HG02970 (cell line): ENCODE measurements around the gene CD180.

Source experiments
- ATAC-seq: cut with Tn5 transposase; IDR thresholded peaks from one replicate; pipeline ENCODE4 v1.9.1; 2021; ENCODE audit warnings: mild to moderate bottlenecking, moderate library complexity, moderate number of reproducible peaks; ENCODE audit not compliant: unreplicated experiment, low FRiP score

The CD180 gene

DNA sequence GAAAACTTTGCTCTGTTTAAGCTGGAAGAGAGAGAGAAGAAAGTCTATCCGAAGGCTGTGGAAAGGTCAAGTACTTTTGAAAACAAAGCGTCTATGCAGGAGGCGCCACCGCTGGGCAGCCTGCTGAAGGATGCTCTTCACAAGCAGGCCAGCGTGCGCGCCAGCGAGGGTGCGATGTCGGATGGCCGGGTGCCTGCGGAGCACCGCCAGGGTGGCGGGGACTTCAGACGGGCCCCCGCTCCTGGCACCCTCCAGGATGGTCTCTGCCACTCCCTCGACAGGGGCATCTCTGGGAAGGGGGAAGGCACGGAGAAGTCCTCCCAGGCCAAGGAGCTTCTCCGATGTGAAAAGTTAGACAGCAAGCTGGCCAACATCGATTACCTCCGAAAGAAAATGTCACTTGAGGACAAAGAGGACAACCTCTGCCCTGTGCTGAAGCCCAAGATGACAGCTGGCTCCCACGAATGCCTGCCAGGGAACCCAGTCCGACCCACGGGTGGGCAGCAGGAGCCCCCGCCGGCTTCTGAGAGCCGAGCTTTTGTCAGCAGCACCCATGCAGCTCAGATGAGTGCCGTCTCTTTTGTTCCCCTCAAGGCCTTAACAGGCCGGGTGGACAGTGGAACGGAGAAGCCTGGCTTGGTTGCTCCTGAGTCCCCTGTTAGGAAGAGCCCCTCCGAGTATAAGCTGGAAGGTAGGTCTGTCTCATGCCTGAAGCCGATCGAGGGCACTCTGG is 32.6 kb downstream of the CD180 start:
- ATAC-seq: no peak

GRCh38 chr5:67163231-67163756 is 33.3 kb downstream of the CD180 start:
- ATAC-seq: no peak

GRCh38 chr5:67161767-67162166 is 34.8 kb downstream of the CD180 start:
- ATAC-seq: no peak

DNA sequence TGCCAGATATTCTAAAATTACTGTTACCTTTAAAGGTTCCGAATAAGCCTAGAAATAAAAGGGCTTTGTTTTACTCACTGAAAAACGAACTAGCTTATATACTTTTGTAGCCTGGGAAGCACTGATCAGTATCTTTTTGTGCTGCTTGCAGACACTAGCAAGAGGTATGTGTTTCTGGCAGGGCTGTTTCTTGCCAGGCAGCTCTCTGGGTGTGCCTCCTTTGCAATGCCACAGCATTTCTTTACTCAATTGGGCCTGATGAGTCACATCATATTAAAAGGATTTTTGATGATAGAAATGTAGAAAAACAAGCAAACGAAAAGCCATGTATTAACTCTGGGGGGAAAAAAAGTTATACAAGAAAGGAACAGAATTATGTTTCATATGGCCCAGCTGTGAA is 35.6 kb downstream of the CD180 start:
- ATAC-seq: no peak

DNA sequence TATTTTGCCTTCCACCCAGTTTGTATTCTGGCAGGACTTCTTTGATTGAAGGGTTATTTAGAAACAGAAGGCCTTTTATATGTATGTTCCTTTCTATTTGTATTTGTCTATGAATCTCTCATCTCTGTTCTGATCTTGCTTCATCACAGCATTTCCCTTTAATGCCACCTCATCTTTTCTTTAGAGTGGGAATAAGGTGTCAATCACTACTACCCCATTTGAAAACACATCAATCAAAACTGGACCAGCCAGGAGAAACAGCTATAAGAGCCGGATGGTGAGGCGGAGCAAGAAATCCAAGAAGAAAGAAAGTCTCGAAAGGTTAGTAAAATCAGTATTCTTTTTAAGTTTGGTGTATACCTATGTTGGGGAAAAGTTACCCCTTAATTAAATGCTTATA is 36.3 kb downstream of the CD180 start:
- no peak for ATAC-seq

GRCh38 chr5:67156976-67157583 is 39.5 kb downstream of the CD180 start:
- ATAC-seq: no peak

GRCh38 chr5:67154556-67155206 is 41.9 kb downstream of the CD180 start:
- ATAC-seq: no peak

DNA sequence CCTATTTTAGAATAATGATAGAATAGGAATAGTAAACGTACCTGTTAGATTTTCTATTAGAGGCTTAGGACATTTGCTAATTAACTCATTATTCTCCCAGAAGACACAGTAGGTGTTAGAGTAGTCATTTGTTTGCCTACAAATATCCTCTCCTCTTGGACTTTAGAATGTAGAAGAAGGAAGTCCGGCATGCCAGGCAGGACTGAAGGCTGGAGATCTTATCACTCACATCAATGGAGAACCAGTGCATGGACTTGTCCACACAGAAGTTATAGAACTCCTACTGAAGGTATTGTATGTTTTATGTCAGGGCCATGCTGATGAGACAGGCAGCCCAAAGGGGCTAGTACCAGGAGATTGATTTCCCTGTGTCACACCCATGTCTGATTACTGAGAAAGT is 43.3 kb downstream of the CD180 start:
- no peak for ATAC-seq

- ATAC-seq: no peak
These were observed 44.2 kb downstream of the CD180 start for GRCh38 chr5:67152400-67152799.

DNA sequence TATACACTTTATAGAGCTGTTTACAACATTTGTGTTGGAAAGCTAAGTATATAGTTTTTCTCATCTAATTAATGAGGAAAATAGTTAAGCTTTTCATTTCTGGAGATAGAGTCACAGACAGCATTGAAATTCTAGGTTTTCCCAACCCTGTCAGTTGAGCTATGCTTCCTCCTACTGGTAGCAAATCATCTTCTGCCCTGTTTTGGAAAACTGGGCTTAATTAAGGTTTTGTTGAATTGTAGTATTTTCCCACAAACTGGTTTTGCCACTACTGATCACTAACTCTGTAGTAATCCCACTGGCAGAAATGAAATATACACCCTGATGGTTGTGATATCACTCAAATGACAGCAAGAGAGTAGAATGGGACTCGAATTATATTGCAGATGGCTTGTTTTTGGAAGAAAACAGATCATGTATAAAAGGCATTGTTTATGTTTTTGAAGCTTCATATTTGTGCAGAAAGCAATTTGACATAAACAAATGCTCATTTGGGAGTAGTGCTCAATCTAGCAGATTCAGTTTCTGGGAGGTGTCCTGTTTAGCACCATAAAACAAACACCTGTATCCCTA is 46.6 kb downstream of the CD180 start:
- ATAC-seq: no peak

DNA sequence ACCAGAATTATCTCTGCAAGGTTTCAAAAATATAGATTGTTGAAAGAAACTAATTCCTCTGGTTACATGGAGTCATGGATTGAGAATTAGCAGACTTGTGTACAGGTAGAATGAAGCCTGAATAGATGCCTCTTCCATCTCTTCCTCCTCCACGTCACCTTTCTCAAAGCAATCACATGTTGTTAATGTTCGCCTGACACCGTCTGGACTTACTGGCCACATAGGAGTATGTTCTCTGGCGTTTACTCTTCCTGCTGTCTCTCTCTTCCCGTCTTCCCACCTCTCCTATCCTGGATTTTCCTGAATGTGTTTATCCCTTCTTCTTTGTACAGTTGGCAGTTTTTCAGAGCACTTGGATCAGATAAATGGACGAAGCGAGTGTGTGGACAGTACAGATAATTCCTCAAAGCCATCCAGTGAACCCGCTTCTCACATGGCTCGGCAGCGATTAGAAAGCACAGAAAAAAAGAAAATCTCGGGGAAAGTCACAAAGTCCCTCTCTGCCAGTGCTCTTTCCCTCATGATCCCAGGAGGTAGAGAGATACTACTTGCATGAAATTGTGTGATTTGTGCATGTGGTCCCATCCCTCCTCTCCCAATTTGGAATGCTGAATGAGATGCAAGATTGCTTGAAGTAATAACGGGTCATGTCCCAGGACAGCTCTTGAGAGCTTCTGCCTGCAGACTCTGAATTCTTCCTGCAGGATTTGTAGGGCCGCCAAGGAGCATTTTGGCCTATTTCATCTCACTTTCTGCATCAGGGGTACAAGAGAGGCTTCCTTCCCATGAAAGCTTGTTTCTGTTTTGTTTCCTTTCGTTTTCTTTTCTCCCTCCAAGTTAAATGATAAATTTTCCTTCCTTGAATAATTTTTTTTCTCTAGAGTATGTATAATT is 47.3 kb downstream of the CD180 start:
- ATAC-seq: no peak

DNA sequence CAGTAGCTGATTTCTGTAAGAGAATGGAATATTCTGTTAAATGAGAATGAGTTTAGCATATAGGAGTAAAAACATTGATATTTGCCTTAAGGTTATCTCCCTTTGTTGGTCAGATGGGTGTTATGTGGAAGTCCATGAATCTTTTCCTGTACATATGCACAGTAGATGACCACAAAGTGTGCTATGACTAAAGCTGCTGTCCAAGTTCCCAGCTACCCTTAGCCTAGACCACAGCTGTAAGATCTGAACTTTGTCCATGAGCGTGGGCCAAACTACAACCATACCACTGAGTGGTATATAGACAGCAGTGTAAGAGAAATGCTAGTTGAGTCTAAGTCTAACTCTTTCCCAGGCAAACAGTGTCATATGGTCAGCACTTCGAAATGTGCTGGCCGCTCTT is 48.8 kb downstream of the CD180 start:
- no peak for ATAC-seq

DNA sequence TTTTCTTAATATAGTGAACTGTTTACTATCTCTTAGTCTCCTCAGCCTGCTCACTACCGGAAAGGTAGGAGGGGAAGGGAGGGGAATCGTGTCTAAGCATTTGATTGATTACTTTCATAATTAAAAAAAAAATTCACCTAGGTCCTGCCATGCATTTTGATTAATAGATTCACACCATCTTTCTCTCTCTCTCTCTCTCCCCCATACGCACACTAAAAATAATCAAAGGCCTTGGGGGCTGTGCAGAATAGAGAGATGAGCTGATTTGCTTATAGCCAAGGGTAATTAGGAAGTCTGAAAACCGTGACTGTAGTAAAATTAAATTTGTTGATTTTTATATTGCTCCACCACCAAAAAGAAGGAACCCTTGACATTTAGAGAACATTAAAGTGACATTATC is 49.6 kb downstream of the CD180 start:
- ATAC-seq: no peak

GRCh38 chr5:67146574-67146973 is 50.0 kb downstream of the CD180 start:
- no peak for ATAC-seq

DNA sequence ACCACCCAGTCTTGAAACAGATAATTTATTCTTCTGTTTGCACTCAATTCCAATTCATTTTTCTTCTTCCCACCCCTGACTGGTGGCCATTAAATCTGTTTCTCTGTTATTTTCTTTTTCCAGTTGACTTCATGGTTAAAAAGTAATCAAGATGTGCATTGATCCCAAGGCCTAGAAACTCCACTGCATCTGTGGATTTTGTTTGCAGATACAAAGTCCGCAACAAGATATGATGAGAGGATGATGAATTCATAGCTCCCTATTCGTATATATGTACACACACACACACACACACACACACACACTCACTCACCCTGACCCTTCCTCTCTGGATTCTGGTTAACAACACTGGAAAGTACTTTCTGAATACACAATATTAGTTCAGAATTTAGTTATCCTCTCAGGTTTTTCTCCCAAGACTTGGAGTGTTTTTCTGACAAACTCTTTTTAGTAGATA is 52.4 kb downstream of the CD180 start:
- ATAC-seq: no peak

DNA sequence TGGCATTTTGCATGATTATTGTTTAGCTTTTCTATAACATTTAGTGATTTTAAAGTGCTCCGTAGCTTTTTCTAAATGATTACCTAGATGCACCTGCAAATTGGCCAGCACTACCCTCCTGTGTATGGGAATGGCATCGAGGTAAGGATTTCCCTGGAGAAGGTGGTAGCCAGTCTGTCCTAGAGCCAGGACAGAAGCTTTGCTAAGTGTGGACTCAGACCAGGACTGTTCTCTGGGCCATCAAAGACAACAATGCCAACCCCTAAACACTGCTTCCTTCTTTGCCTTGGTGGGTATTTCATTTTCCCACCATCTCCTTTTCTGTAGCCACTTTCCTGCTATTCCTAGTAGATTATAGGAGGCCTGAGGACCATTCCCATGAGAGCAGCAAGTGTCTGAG is 53.0 kb downstream of the CD180 start:
- no peak for ATAC-seq

GRCh38 chr5:67142816-67143215 is 53.8 kb downstream of the CD180 start:
- ATAC-seq: no peak

DNA sequence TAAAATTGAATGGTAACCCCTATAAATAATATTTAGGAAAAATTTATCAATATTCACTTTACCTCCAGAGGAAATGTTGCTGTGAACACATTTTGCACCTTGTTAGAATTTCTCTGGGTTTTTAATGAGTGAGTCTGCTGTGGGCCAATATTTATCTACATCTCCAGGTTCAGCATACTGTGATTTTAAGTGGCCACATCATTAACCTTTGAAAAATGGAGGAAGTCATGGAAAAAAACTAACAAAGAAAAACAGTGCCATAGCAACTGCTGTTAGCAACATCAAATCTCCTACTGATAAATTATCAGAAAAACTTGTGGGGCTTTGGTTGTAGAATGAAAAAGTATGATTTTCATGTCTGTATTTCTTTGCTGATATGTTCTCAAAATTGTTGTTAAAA is 55.0 kb downstream of the CD180 start:
- no peak for ATAC-seq

- no peak for ATAC-seq
These were observed 56.2 kb downstream of the CD180 start for GRCh38 chr5:67140413-67140812.

DNA sequence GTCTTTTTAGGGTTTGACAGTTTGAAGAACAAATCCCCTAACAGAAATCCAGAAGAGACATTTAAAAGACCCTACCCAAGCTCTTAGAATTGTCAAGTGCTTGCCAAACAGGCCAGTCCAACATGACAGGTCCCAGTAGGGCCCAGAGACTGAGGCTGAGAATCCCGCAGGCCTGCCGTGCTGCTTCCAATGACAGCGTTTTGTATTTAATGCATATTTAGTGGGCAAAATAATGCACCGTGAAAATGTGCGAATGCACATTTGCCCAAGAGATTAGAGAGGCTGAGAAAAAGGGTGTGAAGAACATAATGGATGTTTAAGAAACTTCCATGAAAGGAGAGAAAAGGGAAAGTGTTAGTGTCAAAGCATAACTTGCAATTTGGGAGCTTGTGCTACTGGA is 57.6 kb downstream of the CD180 start:
- no peak for ATAC-seq
